ENCODE data around the gene SEMA3A. TPM values are rescaled to one million over a fixed set of nuclear protein-coding genes. Genes with fewer than 3 reads are reported as not detected.

Gene SEMA3A
- total and polyA plus RNA-seq, 2 experiments from 2014 or later: 19.8 to 46.4 TPM

GRCh38 chr7:84237533-84238173 is 43.1 kb upstream of the SEMA3A start:
- no peak for ATAC-seq
- Mint-ChIP-seq H3K4me3 (no peak overlapping the region), H3K4me1 (peaks cover 2% of the 10 kb centered on the region; the same call in 1 of the 3 replicates), H3K27ac (no peak overlapping the region), H3K27me3 (ENCODE audit: insufficient read depth, low read depth, poor library complexity) (peaks cover 4% of the 10 kb centered on the region), H3K9me3 (peaks cover 21% of the 10 kb centered on the region), H3K36me3 (ENCODE audit: low read depth) (peaks cover 22% of the 10 kb centered on the region)
- Histone ChIP-seq H2AFZ (no peak overlapping the region), H3K27me3 (ENCODE audit: insufficient read depth) (no peaks in the 10 kb centered on the region), H3K27ac (ENCODE audit: low read depth) (no peak overlapping the region), H3K9me2 (ENCODE audit: insufficient read depth) (no peaks in the 10 kb centered on the region; the same call in 1 of the 2 replicates), H3F3A (replicated peaks; ENCODE audit: low read depth) (no peaks in the 10 kb centered on the region), H4K20me1 (replicated peaks; ENCODE audit: insufficient read depth) (no peaks in the 10 kb centered on the region), H3K36me3 (ENCODE audit: insufficient read depth) (no peaks in the 10 kb centered on the region), H3K4me2 (no peak overlapping the region), H3K79me2 (replicated peaks; ENCODE audit: insufficient read depth) (no peaks in the 10 kb centered on the region), H3K4me1 (ENCODE audit: insufficient read depth) (no peaks in the 10 kb centered on the region), H3K4me3 (no peak overlapping the region)
- TF ChIP-seq ZNF462 (CRISPR knock-in tag; IDR thresholded peaks at IDR 0.05): no peak
- DNase-seq (ENCODE audit: low spot score): no peak

GRCh38 chr7:84236398-84236797 is 41.8 kb upstream of the SEMA3A start:
- Histone ChIP-seq H4K20me1 (replicated peaks; ENCODE audit: insufficient read depth) (no peaks in the 10 kb centered on the region), H3F3A (replicated peaks; ENCODE audit: low read depth) (no peaks in the 10 kb centered on the region), H3K4me1 (ENCODE audit: insufficient read depth) (no peaks in the 10 kb centered on the region), H3K4me2 (no peak overlapping the region), H2AFZ (no peak overlapping the region), H3K79me2 (replicated peaks; ENCODE audit: insufficient read depth) (no peaks in the 10 kb centered on the region), H3K4me3 (no peak overlapping the region), H3K9me2 (ENCODE audit: insufficient read depth) (no peaks in the 10 kb centered on the region), H3K27me3 (ENCODE audit: insufficient read depth) (no peaks in the 10 kb centered on the region), H3K36me3 (ENCODE audit: insufficient read depth) (no peaks in the 10 kb centered on the region), H3K27ac (ENCODE audit: low read depth) (no peak overlapping the region)
- ATAC-seq (no peak), DNase-seq (ENCODE audit: low spot score) (no peak)
- Mint-ChIP-seq H3K4me1 (peaks cover 5% of the 10 kb centered on the region; the same call in 2 of the 3 replicates), H3K36me3 (ENCODE audit: low read depth) (peaks cover 12% of the 10 kb centered on the region), H3K27ac (no peak overlapping the region), H3K27me3 (ENCODE audit: insufficient read depth, low read depth, poor library complexity) (peaks cover under 1% of the 10 kb centered on the region), H3K4me3 (no peak overlapping the region), H3K9me3 (peaks cover 12% of the 10 kb centered on the region)
- TF ChIP-seq ETS1 (IDR thresholded peaks at IDR 0.05) (no peak), ZNF462 (CRISPR knock-in tag; IDR thresholded peaks at IDR 0.05) (no peak), STAT1 (IDR thresholded peaks at IDR 0.05; ENCODE audit: unreplicated experiment) (no peak), JUNB (IDR thresholded peaks at IDR 0.05; ENCODE audit: unreplicated experiment) (no peak)
